T-helper 2 cell treated with Interferon-gamma antibody and Interleukin-4, amounts not matched to agents 5 μg/mL and 100 μg/mL, for 36 hours (primary cell): Measurements from ENCODE around the gene RPH3AL.
"Not testable (repeated sequence)": the region's sequence is repeated elsewhere in the genome, so short reads cannot be mapped to it uniquely, and the experiment has no call there.

Source experiments
- DNase-seq: peaks from one replicate; pipeline ENCODE4 v3.0.0; 2021; ENCODE audit warnings: low spot score
- H3K27ac Mint-ChIP-seq: one replicate; pipeline ENCODE4 v1.8.0; 2021; ENCODE audit warnings: mild to moderate bottlenecking, mixed read lengths
- H3K27me3 Mint-ChIP-seq: one replicate; pipeline ENCODE4 v1.8.0; 2021; ENCODE audit warnings: low read depth, mixed read lengths
- H3K36me3 Mint-ChIP-seq: one replicate; pipeline ENCODE4 v1.8.0; 2021; ENCODE audit warnings: low read depth, mixed read lengths
- H3K4me1 Mint-ChIP-seq: one replicate; pipeline ENCODE4 v1.8.0; 2021; ENCODE audit warnings: low read depth, mixed read lengths
- H3K4me3 Mint-ChIP-seq: one replicate; pipeline ENCODE4 v1.8.0; 2022; ENCODE audit warnings: mild to moderate bottlenecking, moderate library complexity, mixed read lengths
- H3K9me3 Mint-ChIP-seq: one replicate; pipeline ENCODE4 v1.8.0; 2021; ENCODE audit warnings: mixed read lengths

Gene RPH3AL

DNA sequence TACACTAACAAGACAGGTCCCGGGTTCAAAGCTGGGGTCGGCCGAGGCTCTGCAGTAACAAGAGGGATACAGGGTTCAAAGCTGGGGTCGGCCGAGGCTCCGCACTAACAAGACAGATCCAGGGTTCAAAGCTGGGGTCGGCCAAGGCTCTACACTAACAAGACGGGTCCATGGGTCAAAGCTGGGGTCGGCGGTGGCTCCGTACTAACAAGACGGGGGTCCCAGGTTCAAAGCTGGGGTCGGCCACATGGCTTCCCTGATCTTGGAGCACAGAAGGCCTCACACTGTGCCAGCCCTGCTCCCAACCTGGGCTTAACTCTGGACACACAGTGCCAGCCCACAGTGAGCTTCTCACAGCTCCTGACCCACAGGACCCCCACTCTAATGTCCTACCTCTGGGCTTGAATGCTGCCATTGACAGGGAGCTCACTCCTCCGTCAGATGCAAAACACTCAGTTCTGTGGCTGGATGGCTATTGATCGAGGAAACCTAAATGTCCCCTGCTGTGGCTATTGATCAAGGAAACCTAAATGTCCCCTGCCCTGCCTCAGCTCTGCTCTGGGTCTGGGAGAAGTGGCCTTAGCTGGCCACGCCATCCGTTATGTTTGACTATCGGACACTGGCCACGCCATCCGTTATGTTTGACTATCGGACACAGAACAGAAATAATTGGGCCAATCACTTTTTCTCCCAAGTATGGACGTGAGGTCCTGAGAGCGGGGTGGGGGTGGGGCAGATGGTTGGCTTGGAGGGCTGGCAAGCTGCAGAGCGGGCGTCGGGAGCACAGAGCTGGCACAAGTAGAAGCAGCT is 116.6 kb downstream of the RPH3AL start:
- Mint-ChIP-seq H3K27ac (no peak overlapping the region), H3K4me3 (no peak overlapping the region), H3K4me1 (no peaks in the 10 kb centered on the region), H3K9me3 (no peaks in the 10 kb centered on the region), H3K36me3 (no peaks in the 10 kb centered on the region), H3K27me3 (peaks cover 9% of the 10 kb centered on the region)
- DNase-seq = no peak

GRCh38 chr17:234994-235830 is 117.4 kb downstream of the RPH3AL start:
- not testable (repeated sequence) for H3K27ac Mint-ChIP-seq, H3K27me3 Mint-ChIP-seq, H3K4me3 Mint-ChIP-seq, H3K36me3 Mint-ChIP-seq, DNase-seq, H3K9me3 Mint-ChIP-seq, H3K4me1 Mint-ChIP-seq

DNA sequence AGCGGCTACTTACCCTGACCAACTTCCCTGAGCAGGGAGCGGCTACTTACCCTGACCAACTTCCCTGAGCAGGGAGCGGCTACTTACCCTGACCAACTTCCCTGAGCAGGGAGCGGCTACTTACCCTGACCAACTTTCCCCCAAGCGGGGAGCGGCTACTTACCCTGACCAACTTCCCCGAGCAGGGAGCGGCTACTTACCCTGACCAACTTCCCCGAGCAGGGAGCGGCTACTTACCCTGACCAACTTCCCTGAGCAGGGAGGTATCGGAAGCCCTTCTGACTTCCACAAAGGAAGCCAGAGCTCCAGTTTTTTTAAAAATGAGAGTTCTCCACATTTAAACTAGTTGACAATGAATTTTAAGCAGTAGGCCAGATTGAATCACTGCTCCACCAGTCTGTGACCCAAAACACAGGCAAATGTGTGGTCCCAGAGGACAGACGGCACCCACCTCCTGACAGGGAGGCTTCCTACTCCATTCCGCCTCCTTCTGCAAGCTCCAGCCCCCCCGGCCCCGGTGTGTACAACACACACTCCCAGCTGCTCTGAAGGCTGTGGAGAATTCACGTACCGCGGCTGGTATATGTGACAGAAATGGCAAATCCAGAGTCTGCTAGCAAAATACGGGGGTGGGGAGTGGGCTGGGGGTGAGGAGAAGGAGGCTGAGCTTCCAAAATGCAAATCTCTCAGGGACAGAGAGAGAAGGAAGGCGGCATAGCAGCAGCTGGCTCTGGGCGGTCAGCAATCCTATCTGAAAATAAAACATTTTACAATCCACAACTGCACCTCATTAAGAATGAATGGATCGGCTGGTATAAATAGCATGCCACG is 118.2 kb downstream of the RPH3AL start:
- not testable (repeated sequence) for H3K36me3 Mint-ChIP-seq, H3K4me3 Mint-ChIP-seq, H3K27me3 Mint-ChIP-seq, H3K27ac Mint-ChIP-seq, DNase-seq, H3K4me1 Mint-ChIP-seq, H3K9me3 Mint-ChIP-seq

DNA sequence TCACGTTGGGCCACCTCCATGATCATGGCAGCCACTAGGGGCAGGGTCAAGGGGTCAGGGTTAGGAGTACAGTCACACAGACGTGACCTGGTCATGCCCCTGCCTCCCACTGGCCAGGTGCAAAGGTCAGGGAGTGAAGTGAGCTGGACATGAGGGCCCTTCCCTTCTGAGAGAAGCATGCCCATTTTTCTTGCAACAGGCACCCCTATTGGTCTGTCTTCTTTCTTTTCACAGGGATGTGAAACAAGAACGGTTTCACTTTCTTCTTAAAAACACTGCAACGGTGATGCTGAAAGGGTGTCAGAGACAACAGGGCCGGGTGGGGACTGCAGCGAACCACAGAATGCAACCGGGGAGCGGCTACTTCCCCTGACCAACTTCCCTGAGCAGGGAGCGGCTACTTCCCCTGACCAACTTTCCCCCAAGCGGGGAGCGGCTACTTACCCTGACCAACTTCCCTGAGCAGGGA is 119.1 kb downstream of the RPH3AL start:
- H3K9me3 Mint-ChIP-seq = no peaks in the 10 kb centered on the region
- H3K27me3 Mint-ChIP-seq = peaks cover 9% of the 10 kb centered on the region
- H3K36me3 Mint-ChIP-seq = no peaks in the 10 kb centered on the region
- no peaks in the 10 kb centered on the region for H3K4me1 Mint-ChIP-seq
- H3K27ac Mint-ChIP-seq = no peak overlapping the region
- H3K4me3 Mint-ChIP-seq = no peak overlapping the region
- DNase-seq = no peak

- Mint-ChIP-seq H3K4me3 (no peak overlapping the region), H3K36me3 (no peaks in the 10 kb centered on the region), H3K27me3 (peaks cover 9% of the 10 kb centered on the region), H3K9me3 (no peaks in the 10 kb centered on the region), H3K4me1 (no peaks in the 10 kb centered on the region), H3K27ac (no peak overlapping the region)
- no peak for DNase-seq
Observed at GRCh38 chr17:231966-232807, 120.4 kb downstream of the RPH3AL start.

DNA sequence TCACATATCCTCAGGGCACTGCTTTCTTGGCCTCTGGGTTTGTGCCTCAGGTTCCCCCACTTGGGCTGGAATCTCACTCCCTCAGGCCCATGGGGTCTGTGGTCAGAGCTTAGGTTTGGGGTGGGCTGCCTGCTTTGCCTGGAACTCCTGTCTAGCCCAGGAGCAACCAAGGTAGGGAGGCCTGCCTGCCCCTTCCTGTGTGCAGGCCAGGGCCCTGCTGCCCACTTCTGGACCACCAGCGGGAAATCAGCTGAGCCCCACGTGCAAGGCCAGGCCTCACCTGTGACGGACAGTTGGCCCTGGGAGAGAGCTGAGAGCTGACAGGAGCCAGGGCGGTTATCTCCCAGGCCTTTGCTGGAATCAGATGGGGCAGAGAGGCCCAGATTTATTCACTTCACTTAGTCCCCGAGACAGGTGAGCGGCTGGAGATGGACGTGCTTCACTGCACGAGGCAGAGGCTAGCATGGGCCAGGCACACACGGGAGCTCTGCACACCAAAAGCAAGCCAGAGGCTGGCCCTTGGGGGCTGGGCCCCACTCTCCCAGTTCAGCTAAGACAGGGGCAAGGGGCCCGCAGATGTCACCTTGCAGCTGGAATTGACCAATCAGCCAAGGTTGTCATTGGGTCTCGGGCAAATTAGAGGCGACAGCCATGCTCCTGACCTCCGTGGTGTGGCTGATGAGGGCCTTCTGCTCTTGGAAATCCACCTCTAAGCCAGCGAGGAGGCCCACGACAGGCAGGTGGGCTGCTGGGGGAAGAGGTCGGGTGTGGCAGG is 121.2 kb downstream of the RPH3AL start:
- H3K27ac Mint-ChIP-seq = no peak overlapping the region
- H3K4me3 Mint-ChIP-seq = no peak overlapping the region
- no peaks in the 10 kb centered on the region for H3K4me1 Mint-ChIP-seq
- no peaks in the 10 kb centered on the region for H3K36me3 Mint-ChIP-seq
- H3K27me3 Mint-ChIP-seq = peaks cover 9% of the 10 kb centered on the region
- no peaks in the 10 kb centered on the region for H3K9me3 Mint-ChIP-seq
- no peak for DNase-seq

DNA sequence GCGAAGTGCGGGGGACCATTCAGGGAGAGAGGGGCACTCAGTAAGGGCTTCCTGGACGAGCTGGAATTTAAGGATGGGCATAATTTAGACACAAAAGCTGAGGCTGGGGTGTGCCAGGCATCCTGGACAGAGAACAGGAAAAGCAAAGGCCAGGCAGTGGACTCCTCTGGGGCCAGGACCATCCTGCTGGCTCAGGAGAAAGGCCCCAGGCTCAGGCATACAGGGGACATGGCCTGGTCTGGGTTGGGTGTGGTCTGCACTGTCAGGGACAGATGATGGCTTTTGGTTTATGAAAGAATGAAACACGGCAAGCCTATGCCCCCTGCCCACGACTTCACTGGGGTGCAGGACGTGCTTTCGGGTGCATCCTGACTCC is 122.2 kb downstream of the RPH3AL start:
- Mint-ChIP-seq H3K27me3 (peaks cover 9% of the 10 kb centered on the region), H3K36me3 (no peaks in the 10 kb centered on the region), H3K9me3 (no peaks in the 10 kb centered on the region), H3K4me1 (no peaks in the 10 kb centered on the region), H3K27ac (no peak overlapping the region), H3K4me3 (no peak overlapping the region)
- no peak for DNase-seq

- Mint-ChIP-seq H3K27me3 (peaks cover 7% of the 10 kb centered on the region), H3K4me1 (no peaks in the 10 kb centered on the region), H3K4me3 (no peak overlapping the region), H3K36me3 (no peaks in the 10 kb centered on the region), H3K9me3 (no peaks in the 10 kb centered on the region), H3K27ac (no peak overlapping the region)
- no peak for DNase-seq
Observed at GRCh38 chr17:229709-230394, 122.8 kb downstream of the RPH3AL start.

- Mint-ChIP-seq H3K4me1 (no peaks in the 10 kb centered on the region), H3K9me3 (no peaks in the 10 kb centered on the region), H3K27me3 (no peaks in the 10 kb centered on the region), H3K36me3 (no peaks in the 10 kb centered on the region), H3K4me3 (no peak overlapping the region), H3K27ac (no peak overlapping the region)
- no peak for DNase-seq
Observed at GRCh38 chr17:228951-229708, 123.5 kb downstream of the RPH3AL start.

GRCh38 chr17:227946-228615 is 124.5 kb downstream of the RPH3AL start:
- no peaks in the 10 kb centered on the region for H3K9me3 Mint-ChIP-seq
- H3K4me1 Mint-ChIP-seq = no peaks in the 10 kb centered on the region
- H3K27ac Mint-ChIP-seq = no peak overlapping the region
- DNase-seq = no peak
- H3K27me3 Mint-ChIP-seq = no peaks in the 10 kb centered on the region
- no peak overlapping the region for H3K4me3 Mint-ChIP-seq
- H3K36me3 Mint-ChIP-seq = no peaks in the 10 kb centered on the region

DNA sequence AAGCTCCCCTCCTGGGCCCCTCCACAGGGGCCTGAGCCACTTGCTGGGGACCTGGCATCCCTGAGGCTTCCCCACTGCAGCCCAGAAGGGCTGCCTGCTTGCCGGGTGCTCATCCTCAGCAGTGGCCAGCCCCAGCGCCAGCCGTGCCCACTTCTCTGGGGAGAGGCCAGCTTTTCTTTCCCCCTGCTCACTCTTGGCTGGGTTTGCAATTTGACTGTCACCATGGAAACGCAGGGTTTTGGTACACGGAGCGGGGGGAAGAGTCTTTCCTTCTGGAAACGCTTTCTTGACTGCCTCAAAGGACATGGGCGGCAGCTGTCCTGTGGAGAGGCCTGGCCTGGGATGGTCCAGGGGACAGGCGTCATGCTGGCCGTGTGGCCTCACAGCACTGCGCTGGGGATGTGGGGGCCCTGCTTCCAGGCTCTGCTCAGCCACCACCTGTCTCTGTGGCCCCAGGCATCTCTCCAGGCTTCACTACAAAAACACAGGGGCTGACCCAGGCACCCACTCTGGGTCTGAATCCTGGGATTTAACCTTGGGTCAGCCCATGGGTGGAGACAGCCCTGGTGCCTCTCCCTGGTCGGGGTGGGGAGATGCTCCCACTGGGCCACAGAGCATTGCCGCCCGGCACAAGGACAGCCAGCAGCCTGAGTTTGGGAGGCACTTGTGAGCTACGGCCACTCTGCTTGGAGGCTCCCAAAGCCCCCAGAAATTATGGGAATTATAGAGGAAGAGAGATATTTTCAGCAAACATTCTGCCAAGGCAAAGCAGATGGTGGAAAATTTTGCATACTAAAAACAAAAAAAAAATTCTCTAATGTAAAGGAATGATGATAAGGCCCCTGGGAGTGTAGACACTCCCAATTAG is 125.3 kb downstream of the RPH3AL start:
- Mint-ChIP-seq H3K4me1 (no peaks in the 10 kb centered on the region), H3K27ac (no peak overlapping the region), H3K27me3 (no peaks in the 10 kb centered on the region), H3K4me3 (no peak overlapping the region), H3K9me3 (no peaks in the 10 kb centered on the region), H3K36me3 (no peaks in the 10 kb centered on the region)
- DNase-seq = no peak
